ENCODE measurements around the gene LTBR. TPM values are rescaled to one million over a fixed set of nuclear protein-coding genes. Genes with fewer than 3 reads are reported as not detected.
A peak's percentile ranks its signal among the peaks of the same experiment; 100 is the strongest.

Gene LTBR
- total RNA-seq, 2 donors from 2014 or later, result 8.4 to 9.1 TPM

- no peaks in the 10 kb centered on the region for H3K9me3 ChIP-seq (ENCODE audit: control insufficient read depth, low read length)
- no peak overlapping the region for H3K4me3 ChIP-seq (ENCODE audit: low read length)
- Mint-ChIP-seq H3K36me3 (ENCODE audit: low read depth) (peaks cover 25% of the 10 kb centered on the region), H3K27me3 (ENCODE audit: insufficient read depth) (no peaks in the 10 kb centered on the region), H3K4me1 (peaks cover 36% of the 10 kb centered on the region), H3K27ac (no peak overlapping the region), H3K9me3 (no peaks in the 10 kb centered on the region), H3K4me3 (no peak overlapping the region)
- peak; percentile 47 for DNase-seq
- no peaks in the 10 kb centered on the region for H3K4me1 ChIP-seq (ENCODE audit: control insufficient read depth, insufficient read depth, low read length)
- no peak overlapping the region for H3K9ac ChIP-seq (ENCODE audit: extremely low read depth, low read length, poor library complexity, severe bottlenecking)
- no peaks in the 10 kb centered on the region for H3K27me3 ChIP-seq (ENCODE audit: control insufficient read depth, insufficient read depth, low read length, poor library complexity, severe bottlenecking)
- no peak for TF ChIP-seq CTCF (conservative IDR thresholded peaks at IDR 0.05)
- 81 to 93% methylated on average over 4 to 10 of the region's 10 CpGs for WGBS, 2 experiments (ENCODE audit: insufficient coverage in 1 of 2, insufficient read length in 1 of 2)
- H3K36me3 ChIP-seq (ENCODE audit: control insufficient read depth, insufficient read depth, low read length), result no peaks in the 10 kb centered on the region
- no peak overlapping the region for H3K27ac ChIP-seq (ENCODE audit: low read depth, low read length)
Observed at GRCh38 chr12:6345319-6346091, 38.5 kb upstream of the LTBR start.

DNA sequence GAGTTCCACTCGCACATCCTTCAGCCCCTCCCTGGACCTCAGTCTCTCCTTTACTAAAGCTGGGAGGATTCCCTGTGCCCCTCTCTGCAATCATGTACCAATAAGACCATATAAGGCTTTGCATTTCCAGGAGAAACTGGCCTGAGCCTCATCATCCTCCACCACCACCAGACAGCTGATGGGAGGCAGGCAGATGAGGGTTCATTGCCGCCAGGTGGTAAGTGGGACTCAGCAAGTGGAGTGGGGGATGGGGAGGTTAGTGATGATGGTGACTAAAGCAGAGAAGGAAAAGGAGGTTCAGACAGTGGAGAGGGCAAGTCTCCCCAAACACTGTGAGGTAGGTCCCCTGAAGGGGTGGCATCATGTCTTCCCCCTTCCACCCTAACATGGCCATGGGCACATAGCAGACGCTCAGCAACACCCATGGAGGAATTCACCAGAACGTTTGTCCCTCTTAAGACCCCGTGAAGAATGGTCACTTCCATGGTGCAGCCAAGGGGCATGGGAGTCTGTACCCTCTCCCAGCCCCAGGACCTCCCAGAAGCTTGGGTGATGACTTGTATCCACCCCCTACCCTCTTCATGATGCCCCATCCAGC lies 37.6 kb upstream of the LTBR start:
- Histone ChIP-seq H3K9ac (ENCODE audit: extremely low read depth, low read length, poor library complexity, severe bottlenecking) (no peak overlapping the region), H3K4me3 (ENCODE audit: low read length) (no peak overlapping the region), H3K4me1 (ENCODE audit: control insufficient read depth, insufficient read depth, low read length) (no peaks in the 10 kb centered on the region), H3K9me3 (ENCODE audit: control insufficient read depth, low read length) (no peaks in the 10 kb centered on the region), H3K27ac (ENCODE audit: low read depth, low read length) (no peak overlapping the region), H3K27me3 (ENCODE audit: control insufficient read depth, insufficient read depth, low read length, poor library complexity, severe bottlenecking) (no peaks in the 10 kb centered on the region), H3K36me3 (ENCODE audit: control insufficient read depth, insufficient read depth, low read length) (no peaks in the 10 kb centered on the region)
- H3K4me3 Mint-ChIP-seq, result no peak overlapping the region
- no peak for TF ChIP-seq CTCF (conservative IDR thresholded peaks at IDR 0.05)
- WGBS, 2 experiments (ENCODE audit: insufficient coverage in 1 of 2, insufficient read length in 1 of 2), result 89 to 93% methylated on average over 3 to 5 of the region's 5 CpGs
- peaks cover 30% of the 10 kb centered on the region for H3K36me3 Mint-ChIP-seq (ENCODE audit: low read depth)
- H3K4me1 Mint-ChIP-seq, result peaks cover 33% of the 10 kb centered on the region
- H3K27me3 Mint-ChIP-seq (ENCODE audit: insufficient read depth), result no peaks in the 10 kb centered on the region
- no peak overlapping the region for H3K27ac Mint-ChIP-seq
- peak; percentile 52 for DNase-seq
- H3K9me3 Mint-ChIP-seq, result no peaks in the 10 kb centered on the region

- DNase-seq, result no peak
- WGBS, 2 experiments (ENCODE audit: insufficient coverage in 1 of 2, insufficient read length in 1 of 2), result 93 to 95% methylated on average over 6 to 8 of the region's 8 CpGs
- peaks cover 31% of the 10 kb centered on the region for H3K36me3 Mint-ChIP-seq (ENCODE audit: low read depth)
- no peak overlapping the region for H3K27ac Mint-ChIP-seq
- H3K4me3 Mint-ChIP-seq, result no peak overlapping the region
- H3K4me1 Mint-ChIP-seq, result peaks cover 32% of the 10 kb centered on the region
- H3K27me3 ChIP-seq (ENCODE audit: control insufficient read depth, insufficient read depth, low read length, poor library complexity, severe bottlenecking), result no peaks in the 10 kb centered on the region
- H3K9me3 ChIP-seq (ENCODE audit: control insufficient read depth, low read length), result no peaks in the 10 kb centered on the region
- H3K36me3 ChIP-seq (ENCODE audit: control insufficient read depth, insufficient read depth, low read length), result no peaks in the 10 kb centered on the region
- no peaks in the 10 kb centered on the region for H3K9me3 Mint-ChIP-seq
- no peaks in the 10 kb centered on the region for H3K27me3 Mint-ChIP-seq (ENCODE audit: insufficient read depth)
- TF ChIP-seq CTCF (conservative IDR thresholded peaks at IDR 0.05), result no peak
- no peaks in the 10 kb centered on the region for H3K4me1 ChIP-seq (ENCODE audit: control insufficient read depth, insufficient read depth, low read length)
- H3K4me3 ChIP-seq (ENCODE audit: low read length), result no peak overlapping the region
- H3K27ac ChIP-seq (ENCODE audit: low read depth, low read length), result no peak overlapping the region
- no peak overlapping the region for H3K9ac ChIP-seq (ENCODE audit: extremely low read depth, low read length, poor library complexity, severe bottlenecking)
Observed at GRCh38 chr12:6346942-6347341, 37.0 kb upstream of the LTBR start.
